Immature natural killer cell (primary cell): Measurements from ENCODE around the gene CROCC2. TPM values are rescaled to one million over a fixed set of nuclear protein-coding genes. Genes with fewer than 3 reads are reported as not detected.

ENCODE experiments used
- DNase-seq, 3 donors: peaks; one replicate each; pipeline ENCODE4 v3.0.0; 2022; ENCODE audit warnings: mixed read lengths in 1 of 3
- H3K27ac Mint-ChIP-seq, 6 donors: one replicate each; pipeline ENCODE4 v1.8.0; 2020; ENCODE audit warnings: mixed read lengths in 6 of 6, mild to moderate bottlenecking in 5 of 6, inconsistent platforms in 4 of 6, moderate library complexity in 3 of 6
- H3K27me3 Mint-ChIP-seq, 3 donors: one replicate each; pipeline ENCODE4 v1.8.0; 2020 to 2021; ENCODE audit warnings: low read depth in 3 of 3, mild to moderate bottlenecking in 3 of 3, mixed read lengths in 3 of 3, moderate library complexity in 3 of 3, inconsistent platforms in 1 of 3
- H3K36me3 Mint-ChIP-seq, 3 donors: one replicate each; pipeline ENCODE4 v1.8.0; 2020; ENCODE audit warnings: mixed read lengths in 3 of 3, inconsistent platforms in 2 of 3, mild to moderate bottlenecking in 2 of 3
- H3K4me1 Mint-ChIP-seq, 2 donors: one replicate each; pipeline ENCODE4 v1.8.0; 2020; ENCODE audit warnings: inconsistent platforms in 2 of 2, mild to moderate bottlenecking in 2 of 2, mixed read lengths in 2 of 2, moderate library complexity in 1 of 2
- H3K4me3 Mint-ChIP-seq, 5 donors: one replicate each; pipeline ENCODE4 v1.8.0; 2020; ENCODE audit warnings: mild to moderate bottlenecking in 5 of 5, mixed read lengths in 5 of 5, inconsistent platforms in 3 of 5, moderate library complexity in 3 of 5
- H3K9me3 Mint-ChIP-seq, 6 donors: one replicate each; pipeline ENCODE4 v1.8.0; 2020; ENCODE audit warnings: mild to moderate bottlenecking in 6 of 6, mixed read lengths in 6 of 6, inconsistent platforms in 4 of 6, moderate library complexity in 3 of 6
- polyA plus RNA-seq, 3 donors: library from polyadenylated mRNA; unstranded; fragments of 300-500 nt; fragmentation: Illumina TruSeq; gene quantifications; one replicate each; pipeline ENCODE4 v1.2.3, GENCODE V29; 2021

The CROCC2 gene
- polyA plus RNA-seq, 3 donors from 2014 or later, result not detected

DNA sequence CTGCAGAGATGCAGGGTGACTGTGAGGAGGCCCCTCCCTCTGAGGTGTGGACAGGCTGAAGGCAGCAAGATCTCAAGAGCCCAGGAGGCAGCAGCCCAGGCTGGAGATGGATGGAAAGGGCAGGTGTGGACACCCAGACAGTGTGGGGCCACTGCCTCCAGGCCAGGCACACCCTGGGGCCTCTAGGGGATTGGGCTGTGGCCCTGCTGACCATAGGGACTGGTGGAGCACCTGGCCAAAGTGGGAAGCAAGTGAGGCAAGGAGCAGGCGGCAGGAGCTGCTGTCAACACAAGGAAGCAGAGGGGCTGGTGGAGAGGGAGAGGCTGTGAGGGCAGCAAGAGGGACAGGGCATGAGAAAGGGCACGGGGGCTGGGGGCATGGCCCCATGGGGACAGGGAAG is 103.1 kb downstream of the CROCC2 start:
- H3K9me3 Mint-ChIP-seq, result peaks cover 4 to 19% (median 16%) of the 10 kb centered on the region in 6 donors
- DNase-seq, result no peak
- H3K27me3 Mint-ChIP-seq, result peaks cover 2 to 8% (median 5%) of the 10 kb centered on the region in 3 donors
- H3K4me3 Mint-ChIP-seq, result peak overlapping the region in 1 of 5 donors; percentile 35
- peaks cover 0 to 5% (median 0%) of the 10 kb centered on the region in 3 donors for H3K36me3 Mint-ChIP-seq
- H3K4me1 Mint-ChIP-seq, result peaks cover 0 to 2% of the 10 kb centered on the region in 2 donors
- H3K27ac Mint-ChIP-seq, result no peak overlapping the region

GRCh38 chr2:241009601-241010530 is 103.7 kb downstream of the CROCC2 start:
- peaks cover 4 to 13% (median 10%) of the 10 kb centered on the region in 6 donors for H3K9me3 Mint-ChIP-seq
- H3K27ac Mint-ChIP-seq, result peak overlapping the region in 1 of 6 donors; percentile 46
- DNase-seq, result peak in 1 of 3 donors; percentile 9
- H3K36me3 Mint-ChIP-seq, result peaks cover 0 to 5% (median 0%) of the 10 kb centered on the region in 3 donors
- H3K27me3 Mint-ChIP-seq, result peaks cover 2 to 7% (median 5%) of the 10 kb centered on the region in 3 donors
- H3K4me1 Mint-ChIP-seq, result peaks cover 0 to 2% of the 10 kb centered on the region in 2 donors
- peak overlapping the region in 4 of 5 donors; percentile 14 to 49 (median 42) for H3K4me3 Mint-ChIP-seq

DNA sequence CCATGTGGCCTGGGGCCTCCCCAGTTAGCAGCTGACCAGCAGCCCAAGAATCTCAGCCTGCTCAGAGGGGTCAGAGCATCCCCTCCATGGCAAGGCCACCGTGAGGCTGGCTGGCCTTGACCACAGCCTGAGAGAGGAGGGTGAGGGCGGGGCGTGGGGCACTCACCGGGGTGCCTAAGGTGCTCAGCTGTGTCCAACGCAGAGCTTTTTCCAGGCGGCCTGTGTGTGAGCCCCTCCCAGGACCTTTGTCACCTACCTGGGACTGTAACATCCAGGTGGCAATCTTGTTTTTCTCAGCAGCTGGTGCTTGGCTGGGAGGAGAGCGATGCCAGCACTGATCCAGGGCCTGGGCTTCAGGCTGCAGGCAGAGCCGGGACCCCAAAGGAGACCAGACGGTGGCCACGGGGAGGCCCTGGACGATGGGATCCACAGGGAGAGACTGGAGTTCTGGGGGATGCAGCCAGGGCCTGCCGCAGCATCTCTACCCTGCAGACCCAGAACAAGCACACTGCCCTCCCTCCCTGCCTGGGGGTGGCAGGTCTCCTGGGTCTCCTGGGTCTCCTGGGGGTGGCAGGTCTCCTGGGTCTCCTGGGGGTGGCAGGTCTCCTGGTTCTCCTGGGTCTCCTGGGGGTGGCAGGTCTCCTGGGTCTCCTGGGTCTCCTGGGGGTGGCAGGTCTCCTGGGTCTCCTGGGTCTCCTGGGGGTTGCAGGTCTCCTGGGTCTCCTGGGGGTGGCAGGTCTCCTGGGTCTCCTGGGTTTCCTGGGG is 104.6 kb downstream of the CROCC2 start:
- no peak for DNase-seq
- Mint-ChIP-seq H3K4me1 (peaks cover 0 to 2% of the 10 kb centered on the region in 2 donors), H3K27me3 (peaks cover 2 to 7% (median 5%) of the 10 kb centered on the region in 3 donors), H3K4me3 (no peak overlapping the region), H3K36me3 (peaks cover 0 to under 1% (median 0%) of the 10 kb centered on the region in 3 donors), H3K27ac (no peak overlapping the region), H3K9me3 (peaks cover 0 to 6% (median 4%) of the 10 kb centered on the region in 6 donors)

DNA sequence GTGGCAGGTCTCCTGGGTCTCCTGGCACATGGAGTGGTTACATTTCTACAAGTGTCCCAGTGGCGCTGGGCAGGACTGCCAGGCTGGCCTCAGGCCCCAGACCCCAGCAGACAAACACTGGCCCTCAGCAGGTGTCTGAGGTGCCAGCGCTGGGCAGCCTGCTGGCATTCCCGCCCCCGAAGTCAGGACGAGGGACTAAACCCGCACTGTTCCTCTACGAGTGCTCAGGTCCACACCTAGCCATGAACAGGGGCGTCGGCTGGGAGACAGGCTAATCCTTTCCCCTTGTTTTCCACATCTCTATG is 105.1 kb downstream of the CROCC2 start:
- peaks cover 2 to 7% (median 3%) of the 10 kb centered on the region in 3 donors for H3K27me3 Mint-ChIP-seq
- no peaks in the 10 kb centered on the region for H3K36me3 Mint-ChIP-seq
- H3K4me3 Mint-ChIP-seq, result no peak overlapping the region
- DNase-seq, result no peak
- H3K27ac Mint-ChIP-seq, result no peak overlapping the region
- peaks cover 0 to 2% of the 10 kb centered on the region in 2 donors for H3K4me1 Mint-ChIP-seq
- peaks cover 0 to under 1% (median 0%) of the 10 kb centered on the region in 6 donors for H3K9me3 Mint-ChIP-seq

DNA sequence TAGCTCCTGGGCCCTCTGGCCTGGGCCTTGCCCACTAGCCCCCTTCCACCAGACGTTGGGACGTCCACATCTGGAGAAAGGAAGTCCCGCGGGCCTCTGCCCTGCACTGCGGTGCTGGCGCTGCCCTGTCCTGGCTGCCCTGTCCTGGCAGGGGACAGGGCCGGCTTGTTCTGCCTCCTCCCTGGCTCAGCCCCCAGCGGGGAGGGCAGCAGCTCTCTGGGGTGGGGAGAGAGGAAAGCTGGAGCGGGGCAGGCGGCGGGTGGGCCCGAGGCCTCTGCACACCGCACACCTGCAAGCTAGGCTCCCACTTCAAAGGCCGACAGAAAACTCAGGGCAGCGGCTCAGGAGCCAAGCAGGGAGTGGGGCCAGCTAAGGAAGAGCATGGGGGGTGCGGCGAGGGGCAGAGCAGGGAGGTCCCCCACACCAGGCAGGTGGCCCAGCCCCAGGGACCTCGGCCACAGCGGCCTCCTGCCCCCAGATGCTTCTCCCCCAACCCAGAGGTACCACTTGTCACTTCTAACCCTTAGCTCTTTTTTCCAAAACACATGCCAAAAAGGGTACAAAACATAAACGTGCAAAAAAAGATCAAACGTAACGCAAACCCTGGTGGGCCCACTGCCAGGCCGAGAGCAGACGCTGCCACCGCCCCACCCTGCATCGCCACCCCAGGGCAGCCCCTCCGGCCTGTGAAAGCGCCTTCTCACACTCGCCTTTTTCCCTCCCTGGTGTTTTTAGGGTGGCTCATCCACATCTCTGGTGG is 105.8 kb downstream of the CROCC2 start:
- no peak for DNase-seq
- Mint-ChIP-seq H3K4me1 (peaks cover 0 to 2% of the 10 kb centered on the region in 2 donors), H3K27ac (no peak overlapping the region), H3K27me3 (peaks cover 2 to 7% (median 3%) of the 10 kb centered on the region in 3 donors), H3K4me3 (no peak overlapping the region), H3K9me3 (no peaks in the 10 kb centered on the region), H3K36me3 (no peaks in the 10 kb centered on the region)

DNA sequence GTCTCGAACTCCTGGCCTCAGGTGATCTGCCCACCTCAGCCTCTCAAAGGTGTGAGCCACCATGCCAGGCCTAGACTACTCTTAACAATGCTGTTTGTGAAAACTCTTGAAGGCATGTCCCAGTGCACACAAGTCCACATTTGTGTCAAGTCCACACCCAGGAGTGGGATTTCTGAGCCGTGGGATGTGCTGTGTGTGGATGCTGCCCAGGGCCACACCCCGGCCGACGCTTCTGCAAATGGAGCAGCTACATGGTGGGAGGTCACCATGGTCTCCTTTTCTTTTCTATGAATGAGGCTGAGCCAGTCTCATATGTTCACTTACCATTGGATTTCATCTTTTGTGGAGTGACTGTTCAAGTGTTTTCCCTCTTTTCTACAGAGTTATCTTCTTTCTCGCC is 108.1 kb downstream of the CROCC2 start:
- H3K9me3 Mint-ChIP-seq, result no peaks in the 10 kb centered on the region
- no peaks in the 10 kb centered on the region for H3K36me3 Mint-ChIP-seq
- DNase-seq, result no peak
- peaks cover 0 to under 1% of the 10 kb centered on the region in 2 donors for H3K4me1 Mint-ChIP-seq
- H3K27me3 Mint-ChIP-seq, result peaks cover 0 to 4% (median 3%) of the 10 kb centered on the region in 3 donors
- H3K27ac Mint-ChIP-seq, result no peak overlapping the region
- H3K4me3 Mint-ChIP-seq, result no peak overlapping the region

GRCh38 chr2:241014764-241015163 is 108.6 kb downstream of the CROCC2 start:
- no peaks in the 10 kb centered on the region for H3K4me1 Mint-ChIP-seq
- H3K36me3 Mint-ChIP-seq, result no peaks in the 10 kb centered on the region
- no peak overlapping the region for H3K4me3 Mint-ChIP-seq
- no peak overlapping the region for H3K27ac Mint-ChIP-seq
- H3K9me3 Mint-ChIP-seq, result no peaks in the 10 kb centered on the region
- peaks cover 0 to 4% (median 3%) of the 10 kb centered on the region in 3 donors for H3K27me3 Mint-ChIP-seq
- no peak for DNase-seq

DNA sequence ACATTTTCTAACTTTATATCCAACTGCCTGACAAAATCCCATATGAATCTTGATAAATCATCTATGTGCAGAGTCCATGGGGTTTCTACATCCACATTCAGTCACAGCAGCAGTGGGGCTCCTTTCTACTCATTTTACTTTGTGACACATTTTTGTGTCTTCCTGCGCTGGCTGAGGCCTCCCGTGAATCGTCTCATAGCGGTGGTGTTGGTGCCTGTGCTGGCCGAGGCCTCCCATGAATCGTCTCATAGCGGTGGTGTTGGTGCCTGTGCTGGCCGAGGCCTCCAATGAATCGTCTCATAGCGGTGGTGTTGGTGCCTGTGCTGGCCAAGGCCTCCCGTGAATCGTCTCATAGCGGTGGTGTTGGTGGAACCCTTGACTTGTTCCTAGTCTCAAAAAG is 109.3 kb downstream of the CROCC2 start:
- no peak for DNase-seq
- peaks cover 0 to 4% (median 0%) of the 10 kb centered on the region in 3 donors for H3K27me3 Mint-ChIP-seq
- no peak overlapping the region for H3K27ac Mint-ChIP-seq
- no peak overlapping the region for H3K4me3 Mint-ChIP-seq
- no peaks in the 10 kb centered on the region for H3K4me1 Mint-ChIP-seq
- H3K36me3 Mint-ChIP-seq, result no peaks in the 10 kb centered on the region
- no peaks in the 10 kb centered on the region for H3K9me3 Mint-ChIP-seq

GRCh38 chr2:241017228-241017940 is 111.2 kb downstream of the CROCC2 start:
- Mint-ChIP-seq H3K9me3 (no peaks in the 10 kb centered on the region), H3K4me3 (no peak overlapping the region), H3K27me3 (peaks cover 0 to 4% (median 0%) of the 10 kb centered on the region in 3 donors), H3K4me1 (no peaks in the 10 kb centered on the region), H3K27ac (no peak overlapping the region), H3K36me3 (no peaks in the 10 kb centered on the region)
- no peak for DNase-seq

DNA sequence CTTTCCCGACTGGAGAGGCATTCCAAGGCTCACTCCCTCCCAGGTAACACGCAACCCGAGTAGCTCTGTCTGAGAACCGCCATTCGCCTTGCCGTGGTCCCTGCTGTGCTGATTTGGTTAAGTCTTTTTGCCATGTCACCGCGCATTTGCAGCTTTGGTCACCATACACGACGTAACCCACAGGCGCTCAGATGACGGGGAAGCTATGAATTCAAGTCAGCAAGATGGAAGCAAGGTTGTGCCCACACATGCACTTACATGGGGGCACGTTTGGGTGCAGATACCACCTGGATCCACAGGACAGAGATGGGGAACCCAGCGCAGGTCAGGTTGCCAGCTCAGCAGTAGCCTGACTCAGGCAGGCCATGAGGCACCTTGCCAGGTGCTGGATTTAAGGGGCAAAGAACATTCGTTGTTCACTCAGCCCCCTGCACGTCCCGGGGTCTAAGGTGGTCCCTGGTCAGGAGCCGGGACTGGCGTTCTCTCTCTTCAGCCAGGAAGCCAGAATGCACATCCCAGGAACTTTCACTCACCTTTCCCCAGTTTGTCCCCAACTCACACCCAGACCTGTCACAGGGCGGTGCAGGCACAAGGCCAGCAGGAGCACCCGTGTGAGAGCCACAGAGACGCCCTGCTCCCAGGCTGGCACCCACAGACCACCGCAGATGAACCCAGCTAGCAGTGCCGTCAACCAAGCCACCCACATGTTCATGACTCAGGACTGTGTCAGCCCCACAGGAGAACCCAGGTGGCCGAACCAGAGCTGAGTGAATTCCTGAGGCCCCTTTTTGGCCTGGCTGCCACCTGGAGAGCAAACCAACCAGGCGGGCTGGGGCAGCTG is 112.1 kb downstream of the CROCC2 start:
- Mint-ChIP-seq H3K4me3 (no peak overlapping the region), H3K27me3 (peaks cover 0 to 3% (median 0%) of the 10 kb centered on the region in 3 donors), H3K9me3 (no peaks in the 10 kb centered on the region), H3K27ac (no peak overlapping the region), H3K4me1 (no peaks in the 10 kb centered on the region), H3K36me3 (no peaks in the 10 kb centered on the region)
- DNase-seq, result no peak

- H3K36me3 Mint-ChIP-seq, result no peaks in the 10 kb centered on the region
- no peak overlapping the region for H3K27ac Mint-ChIP-seq
- H3K27me3 Mint-ChIP-seq, result peaks cover 0 to 3% (median 2%) of the 10 kb centered on the region in 3 donors
- H3K9me3 Mint-ChIP-seq, result no peaks in the 10 kb centered on the region
- DNase-seq, result no peak
- H3K4me3 Mint-ChIP-seq, result no peak overlapping the region
- no peaks in the 10 kb centered on the region for H3K4me1 Mint-ChIP-seq
These were observed 113.5 kb downstream of the CROCC2 start for GRCh38 chr2:241019441-241020139.

GRCh38 chr2:241020201-241020600 is 114.1 kb downstream of the CROCC2 start:
- Mint-ChIP-seq H3K4me1 (no peaks in the 10 kb centered on the region), H3K27me3 (peaks cover 0 to 3% (median 2%) of the 10 kb centered on the region in 3 donors), H3K36me3 (peaks cover 0 to under 1% (median 0%) of the 10 kb centered on the region in 3 donors), H3K27ac (no peak overlapping the region), H3K9me3 (peaks cover 0 to 4% (median 4%) of the 10 kb centered on the region in 6 donors), H3K4me3 (no peak overlapping the region)
- no peak for DNase-seq
